GM18507 (cell line): ENCODE data around the gene EEF1AKMT4.

Source experiments
- DNase-seq: peaks from one replicate; pipeline ENCODE4 v3.0.0; 2011; ENCODE audit warnings: low read depth; ENCODE audit not compliant: insufficient read length; ENCODE audit errors: extremely low spot score
- FAIRE-seq: peaks from 2 replicates; lab custom pipeline; 2011; peaks lifted over from hg19 to GRCh38; lab: Jason Lieb, UNC

Gene EEF1AKMT4

GRCh38 chr3:184290331-184290730 is 40.9 kb downstream of the EEF1AKMT4 start:
- no peak for DNase-seq

GRCh38 chr3:184291044-184291737 is 41.7 kb downstream of the EEF1AKMT4 start:
- no peak for DNase-seq
- FAIRE-seq, result no peak

More at GRCh38 chr3:184290331-184290730, 40.9 kb downstream of the EEF1AKMT4 start:
- no peak for FAIRE-seq

GRCh38 chr3:184291738-184292445 is 42.4 kb downstream of the EEF1AKMT4 start:
- DNase-seq (no peak), FAIRE-seq (no peak)

- FAIRE-seq (no peak), DNase-seq (no peak)
Measured at GRCh38 chr3:184295771-184296170, 46.3 kb downstream of the EEF1AKMT4 start.

GRCh38 chr3:184296616-184297015 is 47.1 kb downstream of the EEF1AKMT4 start:
- FAIRE-seq (no peak), DNase-seq (no peak)

- DNase-seq (peak; percentile 98), FAIRE-seq (peak; percentile 88)
Measured at GRCh38 chr3:184298759-184299487, 49.5 kb downstream of the EEF1AKMT4 start, which contains the start of gene PSMD2. PSMD2 (plus strand) TSS chr3:184299241; CDS start chr3:184299267, 26 bp downstream.

- no peak for FAIRE-seq
- no peak for DNase-seq
Measured at GRCh38 chr3:184299488-184300377, 50.3 kb downstream of the EEF1AKMT4 start.

- FAIRE-seq, result no peak
- DNase-seq, result no peak
Measured at GRCh38 chr3:184300378-184300720, 50.9 kb downstream of the EEF1AKMT4 start.

GRCh38 chr3:184305577-184305976 is 56.1 kb downstream of the EEF1AKMT4 start:
- FAIRE-seq, result no peak
- DNase-seq, result no peak

- DNase-seq (no peak), FAIRE-seq (no peak)
Measured at GRCh38 chr3:184306341-184306972, 57.0 kb downstream of the EEF1AKMT4 start.

GRCh38 chr3:184307915-184308314 is 58.4 kb downstream of the EEF1AKMT4 start:
- FAIRE-seq, result no peak
- DNase-seq, result no peak
